HTERT RPE-1 (cell line): ENCODE measurements around the gene CDKL4.
"Not testable (repeated sequence)": the region's sequence is repeated elsewhere in the genome, so short reads cannot be mapped to it uniquely, and the experiment has no call there.

Source experiments
- in situ Hi-C: fragments of 300-500 bp; cut with MboI; formaldehyde crosslinking; loops from 4 replicates; pipeline ENCODE4 v1.14.3; 2020; ENCODE audit warnings: low sequenced_read_pairs

Gene CDKL4

DNA sequence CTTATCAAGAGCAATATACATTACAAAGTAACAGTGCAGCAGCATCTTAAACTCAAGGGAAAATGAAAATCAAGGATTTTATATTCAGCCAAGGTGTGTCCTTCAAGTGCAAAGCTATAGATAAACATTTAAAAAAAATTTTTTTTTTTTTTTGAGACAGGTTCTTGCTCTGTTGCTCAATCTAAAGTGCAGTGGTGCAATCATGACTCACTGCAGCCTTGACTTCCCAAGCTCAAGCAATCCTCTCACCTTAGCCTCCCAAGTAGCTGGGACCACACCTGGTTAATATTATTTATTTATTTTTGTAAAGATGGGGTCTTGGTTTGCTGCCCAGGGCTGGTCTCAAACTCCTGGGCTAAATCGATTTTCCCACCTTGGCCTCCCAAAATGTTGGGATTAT, 9.0 kb downstream of the CDKL4 start:
- in situ Hi-C loops, result loop anchor here (25.0 kb wide), 1 partner anchor 172 kb away; no protein-coding TSS in a partner anchor

DNA sequence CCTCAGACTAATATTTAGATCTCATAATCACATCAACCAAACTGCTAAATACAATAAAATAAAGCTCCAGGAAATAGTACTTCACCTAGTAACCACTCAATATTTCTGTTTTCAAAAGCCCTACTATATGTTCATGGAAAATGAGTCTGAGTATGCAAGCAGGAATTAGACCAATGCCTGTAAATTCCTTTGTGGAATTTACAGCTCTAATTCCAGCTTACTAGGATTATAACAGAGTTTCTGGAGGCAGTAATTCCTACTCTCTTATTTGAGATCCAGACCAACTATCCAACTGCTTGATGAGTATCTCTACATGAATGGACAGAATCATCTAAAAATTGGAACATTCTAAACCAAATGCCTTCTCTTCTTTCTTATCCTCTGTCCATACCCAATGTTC, 11.6 kb downstream of the CDKL4 start:
- in situ Hi-C loops, result loop anchor here (25.0 kb wide), 1 partner anchor 170 kb away; no protein-coding TSS in a partner anchor

- in situ Hi-C loops, result loop anchor here (25.0 kb wide), 1 partner anchor 166 kb away; no protein-coding TSS in a partner anchor
Measured at GRCh38 chr2:39228413-39229209, 15.2 kb downstream of the CDKL4 start.

DNA sequence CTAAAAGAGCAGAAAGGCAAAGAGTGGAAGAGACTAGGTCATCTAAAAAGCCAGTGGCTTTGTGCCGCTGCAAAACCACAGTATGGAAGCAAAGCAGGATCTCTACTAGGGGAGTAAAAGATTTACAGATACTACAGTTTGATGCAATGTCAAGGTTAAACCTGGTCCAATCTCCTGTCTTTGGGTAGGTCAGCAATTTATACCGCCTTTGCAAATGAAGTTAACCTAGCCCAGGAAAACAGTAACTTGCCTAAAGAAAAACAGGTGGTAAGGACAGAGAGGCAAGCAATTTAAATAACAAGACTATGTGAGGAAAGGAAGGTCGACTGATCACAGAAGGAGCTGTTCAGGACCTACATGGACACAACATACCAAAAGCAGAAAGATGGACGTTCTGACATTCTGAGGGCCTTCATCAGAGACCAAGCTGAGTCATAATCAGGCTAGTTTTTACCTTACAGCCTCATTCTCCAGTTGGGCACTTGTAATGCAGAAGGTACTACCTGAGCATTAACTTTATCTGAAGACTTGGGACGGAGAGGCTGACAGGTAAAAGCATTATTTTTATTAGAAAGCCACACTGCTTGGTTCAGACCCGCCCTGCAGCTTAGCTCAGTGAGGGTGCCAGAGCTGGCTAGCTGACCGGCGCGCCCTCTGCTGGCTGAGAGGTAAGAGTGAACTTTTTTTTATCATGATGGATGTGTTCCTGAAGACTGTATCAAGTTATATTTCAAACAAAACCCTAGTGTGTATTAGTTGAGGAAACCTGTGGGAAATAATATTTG, 15.9 kb downstream of the CDKL4 start:
- in situ Hi-C loops, result loop anchor here (25.0 kb wide), 1 partner anchor 166 kb away; no protein-coding TSS in a partner anchor

DNA sequence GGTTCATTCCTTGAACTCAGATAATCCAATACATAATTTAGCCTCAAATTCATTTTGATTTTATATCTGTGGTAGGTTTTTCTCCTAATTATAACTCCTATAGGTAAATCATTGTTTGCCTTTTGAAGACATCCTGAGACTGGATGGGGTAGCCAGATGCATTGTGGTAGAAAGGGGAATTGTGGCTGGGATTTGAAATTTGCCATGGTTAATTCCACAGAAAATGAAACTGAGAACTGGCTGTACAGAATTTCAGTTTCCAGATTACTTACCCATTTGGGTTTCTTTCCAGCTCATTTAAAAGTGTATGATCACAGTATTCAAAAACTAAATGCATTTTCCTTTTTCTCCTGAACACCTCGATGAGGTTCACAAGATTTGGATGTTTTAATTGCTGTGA, 18.2 kb downstream of the CDKL4 start:
- in situ Hi-C loops, result loop anchor here (25.0 kb wide), 1 partner anchor 163 kb away; no protein-coding TSS in a partner anchor

DNA sequence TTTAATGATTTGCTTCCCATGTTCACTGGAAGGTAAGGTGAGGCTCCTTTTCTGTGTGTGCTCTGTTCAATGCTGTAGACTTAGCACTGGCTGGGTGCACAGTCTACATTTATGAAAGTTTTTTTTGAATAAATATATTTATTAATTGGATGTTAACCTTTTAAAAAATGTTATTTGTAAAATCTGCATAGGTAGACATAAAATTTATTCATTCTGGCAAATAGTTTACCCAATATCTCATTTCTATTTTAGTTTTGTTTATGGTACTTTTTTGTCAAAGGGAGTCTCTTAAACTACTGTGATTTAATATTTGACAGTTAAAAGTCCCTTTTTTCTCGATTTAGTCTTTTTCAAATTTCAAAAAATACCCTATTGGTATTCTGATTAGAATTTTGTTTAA, 19.9 kb downstream of the CDKL4 start:
- in situ Hi-C loops, result no loop called here

DNA sequence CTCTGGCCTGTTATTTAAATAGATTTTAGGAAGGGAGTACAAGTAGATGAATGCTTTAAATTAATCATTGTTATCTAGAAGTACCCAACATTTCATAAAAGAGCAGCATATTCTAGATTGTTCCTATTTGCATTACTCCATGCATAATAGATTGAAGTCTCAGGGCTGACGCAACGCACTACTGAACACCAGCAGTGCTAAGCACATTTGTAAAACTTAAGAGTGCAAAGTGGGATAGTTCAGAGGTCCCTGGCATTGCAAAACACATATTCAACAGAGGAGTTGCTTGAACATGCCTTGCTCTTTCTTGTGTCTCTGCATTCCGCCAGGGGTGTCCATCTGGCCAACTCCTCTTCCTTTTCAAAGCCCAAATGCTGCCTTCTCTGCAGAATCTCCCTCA, 22.3 kb downstream of the CDKL4 start:
- in situ Hi-C loops, result no loop called here

DNA sequence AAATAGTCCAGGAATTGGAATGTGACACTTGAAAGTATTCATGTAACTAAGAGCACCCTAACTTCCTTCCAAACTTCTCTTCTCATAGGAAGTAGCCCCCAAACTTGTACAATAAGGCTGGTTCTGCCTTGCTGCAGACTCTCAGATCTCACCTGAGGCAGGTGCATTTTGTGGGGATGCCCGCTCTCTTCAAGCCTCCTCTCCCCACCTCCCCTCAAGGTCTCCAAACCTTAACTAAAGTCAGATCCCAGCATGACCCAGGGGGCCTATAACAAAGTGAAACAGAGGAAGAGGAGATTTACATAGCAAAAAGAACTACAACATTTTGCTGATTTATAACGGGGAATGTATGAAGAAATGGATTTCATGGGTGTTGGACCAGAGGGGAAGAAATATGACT, 23.6 kb downstream of the CDKL4 start:
- in situ Hi-C loops, result no loop called here

DNA sequence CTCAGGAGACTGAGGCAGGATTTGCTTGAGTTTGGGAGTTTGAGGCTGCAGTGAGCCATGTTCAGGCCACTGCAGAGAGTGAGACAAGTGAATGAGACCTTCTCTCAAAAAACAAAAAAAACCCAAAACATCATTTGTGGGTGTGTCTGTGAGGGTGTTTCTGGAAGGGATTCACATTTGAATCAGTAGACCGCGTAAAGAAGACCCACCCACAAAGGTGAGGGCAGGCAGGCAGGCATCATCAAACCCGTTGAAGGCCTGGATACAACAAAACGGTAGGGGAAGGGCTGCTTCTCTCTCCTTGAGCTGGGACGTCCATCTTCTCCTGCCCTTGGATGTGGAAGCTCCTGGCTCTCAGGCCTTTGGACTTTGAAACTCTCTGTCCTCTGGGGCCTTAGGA, 25.4 kb downstream of the CDKL4 start:
- in situ Hi-C loops, result no loop called here

DNA sequence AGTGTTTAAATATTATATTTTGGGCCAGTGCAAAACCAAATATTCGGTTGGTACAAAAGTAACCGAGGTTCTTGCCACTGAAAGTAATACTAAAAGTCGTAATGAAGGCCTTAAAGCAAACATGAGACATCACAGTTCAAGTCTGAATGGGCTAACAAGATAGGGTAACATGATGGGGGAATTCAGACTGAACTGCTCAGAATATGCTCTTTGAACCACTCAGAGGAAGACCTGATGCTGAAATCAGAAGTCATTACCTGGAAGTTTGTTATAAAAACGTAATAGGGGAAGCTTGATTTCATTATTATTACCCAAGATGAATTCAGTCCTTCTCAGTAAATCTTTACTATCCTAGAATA, 26.6 kb downstream of the CDKL4 start:
- in situ Hi-C loops, result no loop called here

- in situ Hi-C loops, result no loop called here
Measured at GRCh38 chr2:39216346-39217191, 27.2 kb downstream of the CDKL4 start.

DNA sequence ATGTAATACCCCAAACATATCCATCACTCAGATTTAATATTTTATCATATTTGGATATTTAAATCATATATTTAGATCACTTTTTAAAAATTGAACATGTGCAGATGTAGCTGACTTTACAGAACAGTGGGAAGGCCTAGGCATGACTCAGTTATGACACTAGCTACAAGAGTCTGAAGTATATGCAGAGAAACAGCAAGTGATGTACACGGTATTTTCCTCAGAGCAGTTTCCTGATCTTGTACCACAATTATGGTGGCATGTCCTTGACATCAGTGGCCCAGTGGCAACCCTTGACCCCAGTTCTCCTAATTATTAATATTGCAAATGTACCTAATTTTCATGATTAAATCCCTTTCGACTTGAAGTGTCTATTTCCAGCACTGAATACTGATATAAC, 28.2 kb downstream of the CDKL4 start:
- in situ Hi-C loops, result no loop called here

- in situ Hi-C loops, result no loop called here
Measured at GRCh38 chr2:39213015-39213414, 30.8 kb downstream of the CDKL4 start.

DNA sequence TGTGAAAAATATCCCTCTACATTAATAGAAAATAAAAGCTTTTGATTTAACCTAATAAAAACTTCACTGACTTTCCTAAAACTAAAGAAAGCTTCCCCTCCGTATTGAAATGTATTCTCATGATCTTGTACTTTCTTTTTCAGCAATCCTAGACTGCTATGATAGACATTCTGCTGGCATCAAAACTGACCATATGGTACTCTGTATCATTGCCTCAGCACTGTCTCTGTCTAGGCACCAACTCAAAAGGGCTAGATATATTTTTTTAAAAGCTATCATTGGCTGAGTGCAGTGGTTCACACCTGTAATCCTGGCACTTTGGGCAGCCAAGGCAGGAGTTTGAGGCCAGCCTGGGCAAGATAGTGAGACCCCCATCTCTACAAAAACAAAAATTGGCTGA, 32.9 kb downstream of the CDKL4 start:
- in situ Hi-C loops, result no loop called here

DNA sequence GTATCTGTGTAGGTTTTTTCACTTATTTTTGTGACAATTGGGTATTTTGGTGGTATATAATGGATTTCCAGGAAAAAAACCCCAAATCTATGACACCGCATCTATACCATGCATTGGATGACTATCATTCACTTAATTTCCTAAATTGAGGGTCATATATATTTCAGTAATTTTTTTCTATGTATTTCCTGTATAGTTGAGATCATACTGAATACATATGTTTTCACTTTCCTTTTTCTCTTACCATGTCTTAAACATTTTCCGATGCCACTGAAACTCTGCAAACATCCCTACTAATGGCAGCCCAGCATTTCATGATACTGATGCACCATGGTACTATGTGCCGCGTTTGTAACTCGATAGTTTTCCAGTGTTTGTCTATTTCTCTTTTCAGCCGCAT, 40.4 kb downstream of the CDKL4 start:
- in situ Hi-C loops, result no loop called here

DNA sequence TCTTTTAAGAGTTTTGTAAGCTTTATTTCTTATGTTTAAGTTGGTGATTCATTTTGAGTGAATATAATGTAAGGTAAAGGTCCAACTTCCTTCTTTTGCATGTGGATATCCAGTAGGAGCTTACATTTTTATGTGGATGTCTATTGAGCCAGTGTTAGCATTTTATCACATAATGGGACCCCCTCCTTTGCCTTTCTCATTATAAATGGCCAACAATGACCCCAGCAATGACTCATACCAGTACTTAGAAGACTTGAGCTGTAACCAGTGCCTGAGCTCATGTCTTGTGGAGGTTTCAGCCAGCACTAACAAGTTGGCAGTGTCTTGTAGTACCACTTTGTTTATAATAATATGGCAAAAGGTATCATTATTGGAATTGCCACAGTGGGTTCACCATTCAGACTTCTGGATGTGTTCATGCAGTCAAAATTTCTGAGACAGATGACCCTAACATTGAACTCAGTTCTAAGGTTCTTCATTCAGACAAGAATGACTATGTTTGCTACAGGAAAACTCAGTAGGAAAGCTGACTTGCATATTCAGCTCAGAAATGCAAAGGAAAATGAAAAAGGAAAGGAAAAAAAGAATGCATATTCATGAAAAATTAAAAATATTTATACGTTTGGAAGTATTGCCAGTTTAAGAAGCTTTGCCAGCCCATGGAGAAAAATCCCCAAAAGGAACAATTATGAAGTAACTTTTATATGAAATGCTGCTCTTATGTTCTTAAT, 41.0 kb downstream of the CDKL4 start:
- in situ Hi-C loops, result no loop called here

DNA sequence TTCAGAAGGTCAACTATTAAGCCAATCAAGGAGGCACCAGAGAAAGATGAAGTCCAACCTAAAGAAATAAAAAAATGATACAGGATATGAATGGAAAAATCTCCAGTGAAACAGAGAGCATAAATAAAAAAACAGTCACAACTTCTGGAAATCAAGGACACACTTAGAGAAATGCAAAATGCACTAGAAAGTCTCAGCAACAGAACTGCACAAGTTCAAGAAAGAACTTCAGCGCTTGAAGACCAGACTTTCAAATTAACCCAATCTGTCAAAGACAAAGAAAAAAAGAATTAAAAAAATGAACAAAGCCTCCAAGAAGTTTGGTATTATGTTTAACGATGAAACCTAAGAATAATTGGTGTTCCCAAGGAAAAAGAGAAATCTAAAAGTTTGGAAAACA, 46.8 kb downstream of the CDKL4 start:
- in situ Hi-C loops, result not testable (repeated sequence)

DNA sequence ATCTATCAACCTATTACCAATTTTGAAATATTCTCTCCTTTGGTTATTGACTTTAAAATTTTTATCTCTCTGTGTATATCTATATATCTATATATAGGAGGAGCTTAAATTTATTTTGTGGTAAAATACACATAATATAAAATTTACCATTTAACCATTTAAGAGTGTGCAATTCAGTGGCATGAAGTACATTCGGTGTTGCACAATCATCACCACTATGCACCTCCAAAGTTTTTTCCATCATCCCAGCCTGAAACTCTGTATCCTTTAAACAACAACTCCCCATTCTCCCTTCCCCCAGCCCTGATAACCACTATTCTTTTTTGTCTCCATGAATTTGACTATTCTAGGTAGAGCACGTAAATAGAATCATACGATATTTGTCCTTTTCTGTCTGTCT, 49.1 kb downstream of the CDKL4 start:
- in situ Hi-C loops, result no loop called here

- in situ Hi-C loops, result no loop called here
Measured at GRCh38 chr2:39188960-39189494, 54.7 kb downstream of the CDKL4 start.

- in situ Hi-C loops, result no loop called here
Measured at GRCh38 chr2:39183673-39184072, 60.1 kb downstream of the CDKL4 start.
